SK-N-SH (cell line): Measurements from ENCODE around the gene PARD3.

Experiments used
- CHD2 ChIP-seq: fragments of 150-350 bp; IDR thresholded peaks from 2 replicates; pipeline ENCODE4 v1.6.1; 2018; ENCODE audit warnings: low read length; ENCODE audit not compliant: partially characterized antibody
- CTCF ChIP-seq: fragments of 200-600 bp; sonication (generic); IDR thresholded peaks from 2 replicates; pipeline ENCODE4 v1.6.1; 2017; ENCODE audit warnings: antibody characterized with exemption, mild to moderate bottlenecking, moderate library complexity
- EP300 ChIP-seq, 2 experiments: IDR thresholded peaks; 2 replicates each; pipeline versions ENCODE4 v1.4.0 to v1.6.1; 2012; ENCODE audit warnings: borderline replicate concordance in 1 of 2, low read depth in 1 of 2, low read length in 1 of 2
- EZH2phosphoT487 ChIP-seq: fragments of 200-600 bp; sonication (generic); IDR thresholded peaks from 2 replicates; pipeline ENCODE4 v1.6.1; 2017; ENCODE audit warnings: low read depth, mixed run types, mild to moderate bottlenecking, antibody characterized with exemption, moderate library complexity, borderline replicate concordance
- IRF3 ChIP-seq: fragments of 150-350 bp; IDR thresholded peaks from 2 replicates; pipeline ENCODE4 v1.6.1; 2016; ENCODE audit warnings: mild to moderate bottlenecking, low read depth, low read length
- NFIC ChIP-seq: IDR thresholded peaks from 2 replicates; pipeline ENCODE4 v1.4.0; 2012; ENCODE audit warnings: borderline replicate concordance
- NRF1 ChIP-seq: IDR thresholded peaks from 2 replicates; pipeline ENCODE4 v1.6.1; 2012; ENCODE audit warnings: low read depth, mild to moderate bottlenecking, low read length
- POLR2AphosphoS5 ChIP-seq: IDR thresholded peaks from 2 replicates; pipeline ENCODE4 v1.6.1; 2012; ENCODE audit warnings: low read depth, low read length
- RAD21 ChIP-seq: IDR thresholded peaks from 2 replicates; pipeline ENCODE4 v1.6.1; 2012; ENCODE audit warnings: mild to moderate bottlenecking, low read length
- RFX5 ChIP-seq: IDR thresholded peaks from 2 replicates; pipeline ENCODE4 v1.6.1; 2012; ENCODE audit warnings: mild to moderate bottlenecking, improper control_type of control experiment, low read length
- TAF1 ChIP-seq: IDR thresholded peaks from 2 replicates; pipeline ENCODE4 v1.6.1; 2012; ENCODE audit warnings: low read depth, mild to moderate bottlenecking, low read length, moderate library complexity, borderline replicate concordance
- TEAD4 ChIP-seq: IDR thresholded peaks from 2 replicates; pipeline ENCODE4 v1.4.0; 2012; ENCODE audit warnings: mild to moderate bottlenecking, borderline replicate concordance; ENCODE audit not compliant: insufficient read depth
- USF2 ChIP-seq: fragments of 150-350 bp; IDR thresholded peaks from 2 replicates; pipeline ENCODE4 v1.6.1; 2017; ENCODE audit warnings: antibody characterized with exemption, low read length, low read depth, borderline replicate concordance
- ZBTB33 ChIP-seq: IDR thresholded peaks from 2 replicates; pipeline ENCODE4 v1.4.0; 2012; ENCODE audit warnings: low read depth, borderline replicate concordance

GRCh38 chr10:34133406-34133805, 681.7 kb downstream of the PARD3 start:
- TF ChIP-seq POLR2AphosphoS5: no peak
- no peak for TF ChIP-seq CTCF
- TF ChIP-seq NFIC: no peak
- TF ChIP-seq CHD2: no peak
- TF ChIP-seq TEAD4: no peak
- TF ChIP-seq EZH2phosphoT487: no peak
- TF ChIP-seq RFX5: no peak
- no peak for TF ChIP-seq RAD21
- TF ChIP-seq IRF3: no peak
- no peak for TF ChIP-seq NRF1
- no peak for TF ChIP-seq ZBTB33
- no peak for TF ChIP-seq EP300 (IDR thresholded peaks at IDR 0.05; ENCODE audit: borderline replicate concordance in 1 of 2, low read depth in 1 of 2, low read length in 1 of 2)
- no peak for TF ChIP-seq USF2
- no peak for TF ChIP-seq TAF1
